Measurements from ENCODE around the gene DIPK1B.

DNA sequence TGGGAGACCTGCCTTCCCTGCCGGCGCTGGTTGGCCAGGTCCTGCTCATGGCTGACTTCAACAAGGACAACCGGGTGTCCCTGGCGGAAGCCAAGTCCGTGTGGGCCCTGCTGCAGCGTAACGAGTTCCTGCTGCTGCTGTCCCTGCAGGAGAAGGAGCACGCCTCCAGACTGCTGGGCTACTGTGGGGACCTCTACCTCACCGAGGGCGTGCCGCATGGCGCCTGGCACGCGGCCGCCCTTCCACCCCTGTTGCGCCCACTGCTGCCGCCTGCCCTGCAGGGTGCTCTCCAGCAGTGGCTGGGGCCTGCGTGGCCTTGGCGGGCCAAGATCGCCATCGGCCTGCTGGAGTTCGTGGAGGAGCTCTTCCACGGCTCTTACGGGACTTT is 10.6 kb downstream of the DIPK1B start:
- TF ChIP-seq, protein P1, sequence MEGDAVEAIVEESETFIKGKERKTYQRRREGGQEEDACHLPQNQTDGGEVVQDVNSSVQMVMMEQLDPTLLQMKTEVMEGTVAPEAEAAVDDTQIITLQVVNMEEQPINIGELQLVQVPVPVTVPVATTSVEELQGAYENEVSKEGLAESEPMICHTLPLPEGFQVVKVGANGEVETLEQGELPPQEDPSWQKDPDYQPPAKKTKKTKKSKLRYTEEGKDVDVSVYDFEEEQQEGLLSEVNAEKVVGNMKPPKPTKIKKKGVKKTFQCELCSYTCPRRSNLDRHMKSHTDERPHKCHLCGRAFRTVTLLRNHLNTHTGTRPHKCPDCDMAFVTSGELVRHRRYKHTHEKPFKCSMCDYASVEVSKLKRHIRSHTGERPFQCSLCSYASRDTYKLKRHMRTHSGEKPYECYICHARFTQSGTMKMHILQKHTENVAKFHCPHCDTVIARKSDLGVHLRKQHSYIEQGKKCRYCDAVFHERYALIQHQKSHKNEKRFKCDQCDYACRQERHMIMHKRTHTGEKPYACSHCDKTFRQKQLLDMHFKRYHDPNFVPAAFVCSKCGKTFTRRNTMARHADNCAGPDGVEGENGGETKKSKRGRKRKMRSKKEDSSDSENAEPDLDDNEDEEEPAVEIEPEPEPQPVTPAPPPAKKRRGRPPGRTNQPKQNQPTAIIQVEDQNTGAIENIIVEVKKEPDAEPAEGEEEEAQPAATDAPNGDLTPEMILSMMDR (IDR thresholded peaks at IDR 0.05), result no peak
- no peak for TF ChIP-seq POLR2AphosphoS5 (IDR thresholded peaks at IDR 0.05)
